ENCODE results near the gene SCUBE1. TPM values are rescaled to one million over a fixed set of nuclear protein-coding genes. Genes with fewer than 3 reads are reported as not detected.

SCUBE1 gene
- total and polyA plus RNA-seq, 8 donors: 0.31 to 8.0 (median 1.8) TPM

DNA sequence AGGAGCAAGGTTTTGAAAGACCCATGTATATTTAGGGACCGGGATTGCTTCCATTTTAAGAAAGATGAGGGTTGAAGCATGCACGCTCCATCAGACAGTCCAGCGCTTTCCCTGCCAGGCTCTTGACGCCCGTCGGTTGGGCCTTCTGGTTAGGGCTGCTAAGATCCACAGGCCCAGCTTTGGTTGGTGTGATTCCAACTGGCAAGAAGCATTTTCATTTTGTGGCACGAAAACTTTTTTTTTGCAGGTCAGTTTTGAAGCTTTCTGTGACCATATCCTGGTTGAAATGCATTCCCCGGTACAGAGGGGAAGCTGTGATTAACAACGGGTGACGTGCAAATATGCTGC, 34.4 kb upstream of the SCUBE1 start:
- Histone ChIP-seq H3K27ac (peak overlapping the region; percentile 15 to 66 (median 38)), H3K36me3 (no peaks in the 10 kb centered on the region), H3K27me3 (peaks cover 0 to under 1% (median 0%) of the 10 kb centered on the region in 3 donors), H3K9me3 (peaks cover 3 to 9% (median 6%) of the 10 kb centered on the region in 4 donors), H3K4me1 (peaks cover 12 to 28% (median 23%) of the 10 kb centered on the region in 4 donors), H3K4me3 (no peak overlapping the region)
- intact Hi-C loops (cut with DNase I; ENCODE audit: low total_unique reads): no loop called here
- WGBS, 5 donors: 16 to 37% (median 21%) methylated on average over 10 of the region's 10 CpGs
- DNase-seq: no peak
- TF ChIP-seq POLR2AphosphoS5 (IDR thresholded peaks at IDR 0.05) (no peak), POLR2A (IDR thresholded peaks at IDR 0.05) (no peak), EP300 (IDR thresholded peaks at IDR 0.05) (no peak)

DNA sequence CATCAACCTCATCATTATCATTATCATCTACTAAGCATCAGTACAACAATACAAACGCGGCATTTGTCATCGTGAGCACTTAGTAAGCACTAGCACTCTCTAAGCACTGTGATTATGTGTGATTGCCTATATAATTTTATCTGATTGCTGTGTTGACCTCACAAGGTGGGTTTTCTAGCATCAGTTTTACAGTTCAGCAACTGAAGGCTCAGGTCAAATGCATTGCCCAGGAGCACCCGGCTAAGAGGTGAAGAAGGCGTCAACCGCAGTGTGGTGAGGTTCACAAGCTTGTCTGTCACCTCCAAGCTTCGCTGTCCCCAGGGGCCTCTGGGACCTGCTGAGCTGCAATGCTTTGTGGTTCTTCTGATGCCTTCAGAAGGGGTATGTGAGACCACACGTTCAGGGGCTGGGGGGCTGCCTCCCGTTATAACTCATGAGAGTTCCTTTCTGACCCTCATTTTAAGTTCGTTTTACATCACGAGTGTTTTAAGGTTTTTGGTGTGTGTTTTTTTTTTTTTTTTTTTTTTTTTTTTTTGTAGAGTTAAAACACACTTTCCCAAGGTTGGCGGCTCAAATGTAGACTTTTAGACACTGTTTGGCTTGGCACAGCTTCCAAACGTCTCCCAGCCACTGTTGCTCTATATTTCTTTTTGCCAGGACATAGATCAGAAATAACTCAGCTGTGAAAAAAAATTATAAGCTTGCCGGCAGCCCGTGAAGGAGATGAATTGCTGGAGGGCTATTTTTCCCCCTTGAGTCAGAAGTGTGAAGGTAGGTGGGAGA, 33.8 kb upstream of the SCUBE1 start:
- Histone ChIP-seq H3K4me3 (no peak overlapping the region), H3K4me1 (peaks cover 12 to 28% (median 23%) of the 10 kb centered on the region in 4 donors), H3K9me3 (peaks cover 3 to 9% (median 6%) of the 10 kb centered on the region in 4 donors), H3K27ac (peak overlapping the region; percentile 15 to 66 (median 38)), H3K27me3 (peaks cover 0 to 6% (median 0%) of the 10 kb centered on the region in 3 donors), H3K36me3 (no peaks in the 10 kb centered on the region)
- 14 to 41% (median 27%) methylated on average over 15 of the region's 15 CpGs for WGBS, 5 donors
- intact Hi-C loops (cut with DNase I; ENCODE audit: low total_unique reads): no loop called here
- DNase-seq: peak; percentile 41 to 50
- TF ChIP-seq EP300 (IDR thresholded peaks at IDR 0.05) (no peak), POLR2AphosphoS5 (IDR thresholded peaks at IDR 0.05) (no peak), POLR2A (IDR thresholded peaks at IDR 0.05) (no peak)
- TF ChIP-seq, protein P1, sequence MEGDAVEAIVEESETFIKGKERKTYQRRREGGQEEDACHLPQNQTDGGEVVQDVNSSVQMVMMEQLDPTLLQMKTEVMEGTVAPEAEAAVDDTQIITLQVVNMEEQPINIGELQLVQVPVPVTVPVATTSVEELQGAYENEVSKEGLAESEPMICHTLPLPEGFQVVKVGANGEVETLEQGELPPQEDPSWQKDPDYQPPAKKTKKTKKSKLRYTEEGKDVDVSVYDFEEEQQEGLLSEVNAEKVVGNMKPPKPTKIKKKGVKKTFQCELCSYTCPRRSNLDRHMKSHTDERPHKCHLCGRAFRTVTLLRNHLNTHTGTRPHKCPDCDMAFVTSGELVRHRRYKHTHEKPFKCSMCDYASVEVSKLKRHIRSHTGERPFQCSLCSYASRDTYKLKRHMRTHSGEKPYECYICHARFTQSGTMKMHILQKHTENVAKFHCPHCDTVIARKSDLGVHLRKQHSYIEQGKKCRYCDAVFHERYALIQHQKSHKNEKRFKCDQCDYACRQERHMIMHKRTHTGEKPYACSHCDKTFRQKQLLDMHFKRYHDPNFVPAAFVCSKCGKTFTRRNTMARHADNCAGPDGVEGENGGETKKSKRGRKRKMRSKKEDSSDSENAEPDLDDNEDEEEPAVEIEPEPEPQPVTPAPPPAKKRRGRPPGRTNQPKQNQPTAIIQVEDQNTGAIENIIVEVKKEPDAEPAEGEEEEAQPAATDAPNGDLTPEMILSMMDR (IDR thresholded peaks at IDR 0.05): no peak

DNA sequence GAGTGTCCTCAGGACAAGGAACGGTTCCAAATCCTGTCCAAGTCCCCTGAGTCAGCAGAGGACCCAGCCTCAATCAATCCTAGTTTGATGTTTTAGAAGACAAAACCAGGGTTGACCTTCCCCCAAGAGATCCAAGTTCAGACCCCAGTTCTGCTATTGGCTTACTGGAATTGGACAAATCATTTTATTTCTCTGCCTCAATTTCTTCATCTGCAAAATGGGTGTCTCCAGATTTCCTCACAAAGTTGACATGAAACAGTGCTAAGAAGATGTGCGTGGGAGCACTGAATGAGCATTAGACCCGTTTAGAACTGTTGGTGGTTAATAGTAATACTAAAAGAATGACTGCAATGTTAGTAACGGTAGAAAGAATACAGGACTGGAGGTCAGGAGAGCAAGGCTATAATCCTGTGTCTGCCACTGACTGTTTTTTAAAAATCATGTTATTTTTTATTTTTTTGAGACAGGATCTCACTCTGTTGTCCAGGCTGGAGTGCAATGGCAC, 32.8 kb upstream of the SCUBE1 start:
- WGBS, 5 donors: 69 to 83% (median 79%) methylated on average over 4 of the region's 4 CpGs
- intact Hi-C loops (cut with DNase I; ENCODE audit: low total_unique reads): no loop called here
- peaks cover 0 to 13% (median 0%) of the 10 kb centered on the region in 3 donors for H3K27me3 ChIP-seq
- H3K4me3 ChIP-seq: no peak overlapping the region
- no peaks in the 10 kb centered on the region for H3K36me3 ChIP-seq
- TF ChIP-seq POLR2A (IDR thresholded peaks at IDR 0.05): no peak
- peaks cover 12 to 28% (median 23%) of the 10 kb centered on the region in 4 donors for H3K4me1 ChIP-seq
- peaks cover 3 to 9% (median 6%) of the 10 kb centered on the region in 4 donors for H3K9me3 ChIP-seq
- no peak overlapping the region for H3K27ac ChIP-seq
- DNase-seq: no peak

DNA sequence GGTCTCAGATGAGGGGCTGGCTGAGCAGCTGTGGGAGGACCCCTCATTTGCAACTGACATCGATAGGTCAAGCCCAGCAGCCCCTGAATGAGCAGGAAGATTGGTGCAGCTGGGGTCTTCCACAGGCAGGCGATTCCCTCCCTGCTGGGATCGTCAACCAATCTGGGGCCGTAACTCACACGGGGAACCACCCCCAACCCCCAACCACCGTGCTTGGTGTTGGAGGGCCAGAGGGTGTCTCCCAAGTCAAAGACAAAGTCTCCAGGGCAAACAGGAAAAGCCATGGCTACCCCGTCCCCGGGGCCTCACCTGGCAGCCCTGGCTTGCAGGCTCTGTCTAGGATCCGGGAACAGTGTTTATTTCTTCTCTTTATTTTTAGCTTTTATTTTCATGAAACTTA, 26.9 kb upstream of the SCUBE1 start:
- H3K27me3 ChIP-seq: peaks cover 0 to 48% (median 11%) of the 10 kb centered on the region in 3 donors
- H3K9me3 ChIP-seq: peaks cover 3 to 9% (median 6%) of the 10 kb centered on the region in 4 donors
- 22 to 34% (median 25%) methylated on average over 6 to 9 of the region's 9 CpGs for WGBS, 5 donors
- no peak overlapping the region for H3K4me3 ChIP-seq
- H3K4me1 ChIP-seq: peaks cover 0 to 7% (median 3%) of the 10 kb centered on the region in 4 donors
- no peak overlapping the region for H3K27ac ChIP-seq
- no peaks in the 10 kb centered on the region for H3K36me3 ChIP-seq
- intact Hi-C loops (cut with DNase I; ENCODE audit: low total_unique reads): no loop called here
- TF ChIP-seq, protein P1 (IDR thresholded peaks at IDR 0.05): no peak
- TF ChIP-seq POLR2A (IDR thresholded peaks at IDR 0.05) (no peak), POLR2AphosphoS5 (IDR thresholded peaks at IDR 0.05) (no peak), EP300 (IDR thresholded peaks at IDR 0.05) (no peak)
- peak in 1 of 2 donors; percentile 31 for DNase-seq

DNA sequence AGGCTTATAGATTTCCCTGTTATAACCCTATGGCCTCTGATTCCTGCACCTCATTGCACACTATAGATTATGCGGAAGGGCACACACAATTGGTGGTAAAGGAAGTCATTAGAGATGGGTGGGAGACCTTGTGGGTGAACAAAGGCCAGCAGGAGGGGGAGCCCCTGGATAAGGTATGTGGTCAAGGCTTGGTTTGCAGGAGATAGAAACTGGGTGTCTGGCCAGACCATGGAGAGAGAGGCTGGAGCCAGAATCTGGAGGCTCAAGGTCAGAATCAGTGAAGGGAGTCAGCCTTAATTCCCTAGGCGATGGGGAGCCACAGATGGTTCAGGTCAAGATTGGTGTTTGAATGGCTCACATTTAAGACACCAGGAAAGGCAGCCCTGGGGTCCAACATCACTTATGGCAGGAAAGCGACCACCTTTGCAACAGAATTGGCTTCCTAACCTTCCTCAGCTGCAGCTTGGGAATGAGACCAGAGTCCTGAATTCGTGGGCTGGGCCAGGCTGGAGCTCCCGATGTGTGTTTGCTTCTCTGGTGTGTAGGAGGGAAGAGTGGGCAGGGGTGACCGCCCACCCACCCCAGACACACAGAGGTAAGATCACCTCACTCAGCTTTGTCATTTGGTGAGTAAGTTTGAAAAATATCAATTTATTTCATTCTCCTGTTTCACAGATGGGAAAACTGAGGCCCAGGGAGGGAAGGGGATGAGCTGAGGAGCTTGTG, 22.7 kb upstream of the SCUBE1 start:
- no peak for DNase-seq
- Histone ChIP-seq H3K36me3 (no peaks in the 10 kb centered on the region), H3K4me1 (peaks cover 0 to 7% (median 3%) of the 10 kb centered on the region in 4 donors), H3K27ac (no peak overlapping the region), H3K9me3 (no peaks in the 10 kb centered on the region), H3K4me3 (no peak overlapping the region), H3K27me3 (peaks cover 0 to 35% (median 11%) of the 10 kb centered on the region in 3 donors)
- TF ChIP-seq, protein P1 (IDR thresholded peaks at IDR 0.05): no peak
- TF ChIP-seq POLR2AphosphoS5 (IDR thresholded peaks at IDR 0.05): no peak
- TF ChIP-seq POLR2A (IDR thresholded peaks at IDR 0.05): no peak
- TF ChIP-seq EP300 (IDR thresholded peaks at IDR 0.05): no peak
- intact Hi-C loops (cut with DNase I; ENCODE audit: low total_unique reads): no loop called here
- WGBS, 5 donors: 81 to 94% (median 88%) methylated on average over 6 of the region's 6 CpGs
